ENCODE measurements around the gene F2R.
"Not testable (repeated sequence)": the region's sequence is repeated elsewhere in the genome, so short reads cannot be mapped to it uniquely, and the experiment has no call there.

F2R gene

GRCh38 chr5:76715736-76716455, at the start of gene F2R:
TSS of gene F2R (plus strand) at chr5:76716126. CDS start at chr5:76716308, 182 bp downstream.
- DNase-seq: no peak

- no peak for DNase-seq
Observed at GRCh38 chr5:76667495-76667894, 48.4 kb upstream of the F2R start.

- DNase-seq: no peak
Observed at GRCh38 chr5:76669245-76669644, 46.7 kb upstream of the F2R start.

- no peak for DNase-seq
Observed at GRCh38 chr5:76670508-76670907, 45.4 kb upstream of the F2R start.

- no peak for DNase-seq
Observed at GRCh38 chr5:76672242-76672641, 43.7 kb upstream of the F2R start.

GRCh38 chr5:76673125-76673524, 42.8 kb upstream of the F2R start:
- no peak for DNase-seq

GRCh38 chr5:76674330-76675066, 41.4 kb upstream of the F2R start:
- DNase-seq: no peak

- DNase-seq: no peak
Observed at GRCh38 chr5:76675364-76675763, 40.6 kb upstream of the F2R start.

- no peak for DNase-seq
Observed at GRCh38 chr5:76677849-76678472, 38.0 kb upstream of the F2R start.

GRCh38 chr5:76679231-76679630, 36.7 kb upstream of the F2R start:
- DNase-seq: no peak

GRCh38 chr5:76680826-76681225, 35.1 kb upstream of the F2R start:
- DNase-seq: not testable (repeated sequence)

GRCh38 chr5:76681287-76681686, 34.6 kb upstream of the F2R start:
- DNase-seq: no peak

- DNase-seq: no peak
Observed at GRCh38 chr5:76682387-76682786, 33.5 kb upstream of the F2R start.

GRCh38 chr5:76683816-76684731, 31.9 kb upstream of the F2R start:
- no peak for DNase-seq

GRCh38 chr5:76684756-76685519, 31.0 kb upstream of the F2R start:
- DNase-seq: no peak

- DNase-seq: no peak
Observed at GRCh38 chr5:76685704-76686103, 30.2 kb upstream of the F2R start.

GRCh38 chr5:76688212-76688611, 27.7 kb upstream of the F2R start:
- DNase-seq: no peak

- DNase-seq: no peak
Observed at GRCh38 chr5:76688836-76689235, 27.1 kb upstream of the F2R start.

- no peak for DNase-seq
Observed at GRCh38 chr5:76689321-76690036, 26.4 kb upstream of the F2R start.

- no peak for DNase-seq
Observed at GRCh38 chr5:76690037-76690679, 25.8 kb upstream of the F2R start.
